ENCODE data around the gene SEMA3A.

SEMA3A gene

DNA sequence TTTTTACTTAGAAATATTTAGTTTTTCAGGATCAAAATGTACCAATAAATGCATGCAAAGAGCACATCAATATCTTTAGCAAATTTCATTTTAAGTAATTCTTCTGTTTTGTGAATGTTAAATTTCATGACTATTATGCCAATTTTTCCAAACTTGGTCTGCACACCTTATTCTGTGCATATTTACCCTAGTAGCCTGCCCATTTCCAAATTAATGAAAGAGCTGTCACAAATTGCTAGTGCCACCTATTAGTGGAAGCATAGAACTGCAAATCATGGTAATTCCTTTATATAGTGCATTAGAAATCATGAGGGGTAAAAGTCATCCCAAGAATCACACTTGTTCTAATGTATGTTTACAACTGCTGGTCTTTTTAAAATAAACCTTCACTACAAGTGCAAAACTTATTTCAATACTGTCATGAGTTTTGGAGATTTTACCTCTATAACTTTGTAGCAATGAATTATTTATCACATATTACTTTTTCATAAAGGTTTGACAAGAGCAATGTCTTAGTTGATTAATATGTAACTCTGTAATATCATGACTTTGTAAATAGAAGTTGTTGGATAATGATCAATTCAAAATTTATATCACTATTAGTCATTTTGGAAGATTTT, 5.7 kb downstream of the SEMA3A start:
- Mint-ChIP-seq H3K4me1 (no peaks in the 10 kb centered on the region), H3K27ac (no peak overlapping the region), H3K36me3 (no peaks in the 10 kb centered on the region), H3K27me3 (no peaks in the 10 kb centered on the region), H3K9me3 (no peaks in the 10 kb centered on the region), H3K4me3 (no peak overlapping the region)
- DNase-seq (no peak), ATAC-seq (replicated peaks) (no peak)

GRCh38 chr7:84187813-84188510, 6.6 kb downstream of the SEMA3A start:
- ATAC-seq (replicated peaks) (no peak), DNase-seq (no peak)
- H3K9me3 Mint-ChIP-seq, result no peaks in the 10 kb centered on the region
- H3K4me3 Mint-ChIP-seq, result no peak overlapping the region
- H3K27me3 Mint-ChIP-seq, result no peaks in the 10 kb centered on the region
- H3K27ac Mint-ChIP-seq, result no peak overlapping the region
- no peaks in the 10 kb centered on the region for H3K4me1 Mint-ChIP-seq
- H3K36me3 Mint-ChIP-seq, result no peaks in the 10 kb centered on the region

DNA sequence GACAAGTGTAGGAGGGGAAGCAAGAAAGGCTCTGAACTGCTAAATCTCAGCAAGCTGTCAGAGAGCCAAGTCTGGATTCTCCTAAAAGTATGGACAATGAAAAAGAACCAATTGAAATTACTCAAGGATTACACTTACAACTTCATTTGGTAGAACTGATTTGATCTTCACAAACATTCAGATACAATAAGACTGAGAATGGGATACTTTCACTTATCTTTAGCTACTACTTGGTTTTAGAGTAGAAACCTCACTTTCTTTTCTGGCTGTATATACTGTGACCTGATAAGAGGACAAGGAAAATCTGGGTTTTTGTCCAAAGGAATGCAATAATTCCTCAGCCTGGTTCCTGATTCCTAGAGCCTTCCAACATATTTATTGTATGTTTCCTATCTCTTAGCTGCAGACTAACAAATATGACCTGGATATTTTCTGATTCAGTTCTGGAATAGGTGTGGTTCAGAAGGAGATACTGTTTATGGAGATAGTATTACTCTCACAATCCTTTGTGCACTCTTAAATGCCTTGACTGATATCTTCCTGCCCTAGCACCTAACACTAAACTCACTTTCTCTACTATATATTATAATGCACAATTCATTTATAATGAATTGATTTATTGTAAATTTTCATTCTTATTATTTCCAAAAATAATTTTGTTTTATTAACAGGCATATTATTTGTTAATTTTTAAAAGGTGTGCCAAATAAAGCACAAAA, 7.3 kb downstream of the SEMA3A start:
- Mint-ChIP-seq H3K4me3 (no peak overlapping the region), H3K4me1 (no peaks in the 10 kb centered on the region), H3K36me3 (no peaks in the 10 kb centered on the region), H3K9me3 (no peaks in the 10 kb centered on the region), H3K27me3 (no peaks in the 10 kb centered on the region), H3K27ac (no peak overlapping the region)
- DNase-seq, result no peak
- ATAC-seq (replicated peaks), result no peak

GRCh38 chr7:84183741-84184140, 10.8 kb downstream of the SEMA3A start:
- Mint-ChIP-seq H3K27me3 (no peaks in the 10 kb centered on the region), H3K36me3 (no peaks in the 10 kb centered on the region), H3K27ac (no peak overlapping the region), H3K4me3 (no peak overlapping the region), H3K4me1 (no peaks in the 10 kb centered on the region), H3K9me3 (no peaks in the 10 kb centered on the region)
- DNase-seq (no peak), ATAC-seq (replicated peaks) (no peak)

- Mint-ChIP-seq H3K27me3 (no peaks in the 10 kb centered on the region), H3K27ac (no peak overlapping the region), H3K9me3 (no peaks in the 10 kb centered on the region), H3K4me1 (no peaks in the 10 kb centered on the region), H3K4me3 (no peak overlapping the region), H3K36me3 (no peaks in the 10 kb centered on the region)
- DNase-seq (no peak), ATAC-seq (replicated peaks) (no peak)
These were observed 12.3 kb downstream of the SEMA3A start for GRCh38 chr7:84182301-84182700.

- no peak overlapping the region for H3K27ac Mint-ChIP-seq
- H3K36me3 Mint-ChIP-seq, result no peaks in the 10 kb centered on the region
- H3K9me3 Mint-ChIP-seq, result no peaks in the 10 kb centered on the region
- no peaks in the 10 kb centered on the region for H3K27me3 Mint-ChIP-seq
- H3K4me3 Mint-ChIP-seq, result no peak overlapping the region
- DNase-seq (no peak), ATAC-seq (replicated peaks) (no peak)
- no peaks in the 10 kb centered on the region for H3K4me1 Mint-ChIP-seq
These were observed 13.0 kb downstream of the SEMA3A start for GRCh38 chr7:84181628-84182027.

- ATAC-seq (replicated peaks), result no peak
- DNase-seq, result no peak
- Mint-ChIP-seq H3K36me3 (no peaks in the 10 kb centered on the region), H3K27me3 (no peaks in the 10 kb centered on the region), H3K9me3 (no peaks in the 10 kb centered on the region), H3K4me1 (no peaks in the 10 kb centered on the region), H3K4me3 (no peak overlapping the region), H3K27ac (no peak overlapping the region)
These were observed 16.7 kb downstream of the SEMA3A start for GRCh38 chr7:84177758-84178412.

GRCh38 chr7:84176716-84177115, 17.9 kb downstream of the SEMA3A start:
- ATAC-seq (replicated peaks), result no peak
- no peak overlapping the region for H3K27ac Mint-ChIP-seq
- H3K36me3 Mint-ChIP-seq, result no peaks in the 10 kb centered on the region
- no peaks in the 10 kb centered on the region for H3K27me3 Mint-ChIP-seq
- DNase-seq, result no peak
- no peaks in the 10 kb centered on the region for H3K4me1 Mint-ChIP-seq
- no peak overlapping the region for H3K4me3 Mint-ChIP-seq
- H3K9me3 Mint-ChIP-seq, result no peaks in the 10 kb centered on the region

DNA sequence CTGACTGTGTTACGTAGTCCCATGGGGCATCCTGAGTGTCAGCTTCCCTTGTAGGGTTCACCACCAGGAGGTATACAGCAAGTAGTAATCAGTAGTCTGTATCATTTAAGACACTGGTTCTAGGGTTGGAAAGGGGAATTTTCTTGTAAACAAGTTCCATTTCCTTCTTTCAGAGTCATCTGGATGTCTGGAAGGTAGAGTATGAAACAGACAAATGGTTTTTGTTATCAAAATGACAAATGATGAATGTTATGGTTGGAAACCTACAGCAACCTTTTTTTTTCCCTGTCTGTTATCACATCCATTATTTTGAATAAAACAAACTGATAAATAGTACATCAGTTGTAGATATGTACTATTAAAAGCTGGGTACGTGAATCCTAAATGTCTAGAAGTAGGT, 19.1 kb downstream of the SEMA3A start:
- no peaks in the 10 kb centered on the region for H3K9me3 Mint-ChIP-seq
- H3K4me1 Mint-ChIP-seq, result no peaks in the 10 kb centered on the region
- no peak for ATAC-seq (replicated peaks)
- H3K27me3 Mint-ChIP-seq, result no peaks in the 10 kb centered on the region
- no peak overlapping the region for H3K4me3 Mint-ChIP-seq
- no peak for DNase-seq
- H3K27ac Mint-ChIP-seq, result no peak overlapping the region
- no peaks in the 10 kb centered on the region for H3K36me3 Mint-ChIP-seq

GRCh38 chr7:84170646-84171045, 23.9 kb downstream of the SEMA3A start:
- H3K27ac Mint-ChIP-seq, result no peak overlapping the region
- no peaks in the 10 kb centered on the region for H3K9me3 Mint-ChIP-seq

DNA sequence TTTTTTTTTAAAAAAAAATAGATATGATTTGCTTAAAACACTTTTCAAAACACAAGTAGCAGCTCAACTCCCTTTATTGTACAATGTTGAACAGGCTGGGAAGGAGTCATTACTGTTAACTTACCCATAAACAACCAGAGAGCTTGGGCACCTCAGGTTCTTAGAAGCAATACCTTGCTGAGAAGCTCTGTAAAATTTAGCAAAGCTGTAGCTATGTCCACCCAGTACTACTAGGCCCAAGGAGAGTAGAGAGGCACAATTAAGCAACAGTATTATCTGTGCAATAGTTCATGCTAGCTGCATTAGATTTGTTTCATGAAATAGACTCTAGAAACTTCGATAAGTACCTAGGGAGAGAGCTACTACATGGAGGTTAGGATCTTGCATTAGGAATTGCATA, 32.0 kb downstream of the SEMA3A start:
- ATAC-seq (replicated peaks) (no peak), DNase-seq (no peak)
- Mint-ChIP-seq H3K9me3 (peaks cover 0 to 2% of the 10 kb centered on the region in 2 donors), H3K36me3 (no peaks in the 10 kb centered on the region), H3K27me3 (no peaks in the 10 kb centered on the region), H3K4me3 (no peak overlapping the region), H3K27ac (no peak overlapping the region), H3K4me1 (no peaks in the 10 kb centered on the region)

More at GRCh38 chr7:84170646-84171045, 23.9 kb downstream of the SEMA3A start:
- DNase-seq (no peak), ATAC-seq (replicated peaks) (no peak)
- Mint-ChIP-seq H3K27me3 (no peaks in the 10 kb centered on the region), H3K4me3 (no peak overlapping the region), H3K36me3 (no peaks in the 10 kb centered on the region), H3K4me1 (no peaks in the 10 kb centered on the region)

GRCh38 chr7:84162125-84162524, 32.5 kb downstream of the SEMA3A start:
- Mint-ChIP-seq H3K27ac (no peak overlapping the region), H3K4me3 (no peak overlapping the region), H3K4me1 (no peaks in the 10 kb centered on the region), H3K27me3 (no peaks in the 10 kb centered on the region), H3K9me3 (peaks cover 0 to 3% of the 10 kb centered on the region in 2 donors), H3K36me3 (no peaks in the 10 kb centered on the region)
- no peak for DNase-seq
- no peak for ATAC-seq (replicated peaks)

DNA sequence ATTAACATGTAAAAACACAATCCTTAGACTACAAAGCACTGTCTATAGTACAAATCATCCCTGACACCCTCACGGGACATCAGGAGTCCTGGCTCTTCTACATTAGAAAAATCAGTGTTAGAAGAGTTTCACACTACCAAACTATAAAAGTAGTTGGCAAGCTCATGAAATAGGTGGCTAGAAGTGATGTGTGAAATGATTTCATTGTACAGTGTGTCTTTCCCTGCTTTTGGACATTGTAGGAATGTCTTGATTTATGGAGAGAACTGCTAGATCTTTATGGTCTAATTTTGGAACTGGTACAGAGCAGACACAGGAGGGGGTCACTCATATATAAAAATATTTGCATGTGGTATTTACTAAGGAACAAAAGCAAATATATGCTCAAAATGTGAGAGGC, 33.2 kb downstream of the SEMA3A start:
- no peak for ATAC-seq (replicated peaks)

DNA sequence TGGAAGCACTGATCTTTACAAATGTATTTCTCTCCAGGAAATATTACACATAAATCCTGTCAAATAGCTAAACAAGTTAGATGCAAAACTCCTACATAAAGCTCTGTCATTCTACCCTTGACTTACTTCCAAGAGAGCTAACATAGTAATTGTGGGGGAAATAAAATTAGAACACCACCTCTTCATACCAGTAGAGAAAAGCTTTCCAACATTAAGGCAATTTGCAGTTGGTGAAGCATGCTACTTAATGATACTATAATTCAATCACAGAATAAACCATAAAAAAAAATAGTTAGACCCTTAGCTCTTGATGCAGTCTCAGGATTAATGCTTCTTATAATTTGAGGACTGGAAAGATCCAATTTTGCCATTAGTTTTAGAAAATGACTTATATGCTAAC, 35.2 kb downstream of the SEMA3A start:
- no peaks in the 10 kb centered on the region for H3K4me1 Mint-ChIP-seq
- no peaks in the 10 kb centered on the region for H3K36me3 Mint-ChIP-seq
- H3K9me3 Mint-ChIP-seq, result peaks cover 0 to 3% of the 10 kb centered on the region in 2 donors
- H3K27ac Mint-ChIP-seq, result no peak overlapping the region
- ATAC-seq (replicated peaks) (no peak), DNase-seq (no peak)
- H3K4me3 Mint-ChIP-seq, result no peak overlapping the region
- no peaks in the 10 kb centered on the region for H3K27me3 Mint-ChIP-seq

More for the DNA sequence above, 33.2 kb downstream of the SEMA3A start:
- Mint-ChIP-seq H3K4me3 (no peak overlapping the region), H3K4me1 (no peaks in the 10 kb centered on the region), H3K9me3 (peaks cover 0 to 3% of the 10 kb centered on the region in 2 donors), H3K27ac (no peak overlapping the region), H3K27me3 (no peaks in the 10 kb centered on the region), H3K36me3 (no peaks in the 10 kb centered on the region)
- no peak for DNase-seq
